OCI-M1 (cell line): ENCODE data around the gene RPH3AL.
"Not testable (repeated sequence)": the region's sequence is repeated elsewhere in the genome, so short reads cannot be mapped to it uniquely, and the experiment has no call there.

Source experiments
- DNase-seq: peaks from one replicate; lab custom pipeline; 2025; lab: John Stamatoyannopoulos, UW

The RPH3AL gene

DNA sequence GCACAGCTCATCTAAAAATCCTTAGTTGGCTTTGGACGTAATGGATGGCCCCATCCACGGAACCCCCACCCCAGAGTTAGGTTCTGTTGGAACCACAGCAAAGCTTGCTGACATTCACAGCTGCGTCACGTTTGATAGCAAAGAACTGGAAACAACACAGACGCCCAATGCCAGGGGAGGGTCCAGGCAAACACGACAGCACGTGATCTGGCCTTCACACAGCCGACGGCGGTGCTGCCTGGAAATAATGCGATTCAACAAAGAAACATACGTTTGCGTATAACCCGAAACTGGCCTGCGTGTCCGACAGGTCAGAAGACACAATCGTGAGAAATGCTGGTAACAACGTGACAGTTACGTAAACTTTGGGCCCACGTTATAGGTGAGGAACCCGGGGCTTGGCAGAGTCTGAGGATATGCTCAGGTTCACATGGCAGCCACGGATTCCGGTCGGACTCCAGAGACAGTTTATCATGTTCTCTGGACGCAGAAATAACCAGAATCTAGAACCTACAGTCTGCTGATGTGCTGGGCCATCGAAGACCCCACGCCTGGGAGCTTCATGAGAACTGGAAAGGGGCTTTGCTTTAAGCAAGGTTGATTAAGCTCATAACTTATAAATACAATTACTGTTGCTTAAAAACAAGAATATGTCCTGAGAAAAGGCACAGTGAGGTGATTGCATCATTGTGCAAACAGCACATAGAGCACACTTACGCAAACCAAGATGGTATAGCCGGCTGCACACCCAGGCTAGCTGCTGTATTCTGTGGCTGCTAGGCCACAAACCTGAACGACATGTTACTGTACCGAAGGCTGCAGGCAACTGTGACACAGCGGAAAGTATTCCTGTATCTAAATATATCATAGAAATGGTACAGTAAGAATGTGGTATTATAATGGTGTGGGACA, 70.4 kb downstream of the RPH3AL start:
- no peak for DNase-seq

DNA sequence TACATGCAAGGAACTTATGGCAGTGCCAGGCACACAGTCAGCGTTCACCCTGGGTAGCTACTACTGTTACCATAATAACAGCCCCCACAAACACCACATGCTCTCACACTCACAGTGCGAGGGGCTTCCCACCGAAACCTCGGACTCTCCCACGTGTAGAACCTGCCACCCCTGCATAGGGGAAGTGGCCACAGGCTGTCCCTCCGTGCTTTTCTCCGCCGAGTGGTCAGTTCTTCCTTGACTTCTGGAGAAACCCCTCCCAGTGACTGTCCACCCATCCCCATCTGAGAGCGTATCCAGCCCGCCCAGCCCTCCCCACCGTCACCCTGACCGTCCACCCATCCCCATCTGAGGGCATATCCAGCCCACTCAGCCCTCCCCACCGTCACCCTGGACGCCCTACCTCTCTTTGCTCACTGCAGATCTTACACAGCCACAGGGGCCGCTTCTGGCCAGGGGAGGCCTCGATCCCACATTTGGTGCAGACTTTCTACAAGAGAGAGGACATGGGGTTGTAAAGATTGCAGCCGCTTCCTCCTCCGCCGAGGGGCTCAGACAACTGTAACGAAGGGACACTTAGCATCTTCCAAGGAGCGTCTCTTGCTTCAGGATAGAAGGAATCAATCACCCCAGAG, 71.1 kb downstream of the RPH3AL start:
- no peak for DNase-seq

- DNase-seq: no peak
Observed at GRCh38 chr17:280901-281300, 71.7 kb downstream of the RPH3AL start.

DNA sequence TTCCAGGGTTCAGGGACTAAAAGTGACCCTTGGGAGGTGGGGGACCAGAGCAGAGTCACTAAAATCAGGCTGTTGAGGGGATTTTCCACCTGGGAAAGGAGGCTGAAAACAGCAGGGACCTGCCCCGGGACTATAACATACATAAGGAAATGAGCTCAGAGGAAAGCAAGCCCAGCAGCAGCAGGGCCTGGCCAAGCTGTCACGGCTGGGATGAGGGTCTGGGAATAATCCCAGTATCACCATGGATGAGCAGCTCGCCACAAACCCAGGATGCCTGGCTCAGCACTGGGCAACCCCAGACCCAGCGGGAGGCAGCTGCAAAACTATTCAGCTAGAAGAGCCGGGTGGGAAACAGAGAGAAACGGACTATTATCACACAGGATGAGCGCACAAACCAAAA, 72.4 kb downstream of the RPH3AL start:
- DNase-seq: no peak

- DNase-seq: no peak
Observed at GRCh38 chr17:279776-280175, 72.8 kb downstream of the RPH3AL start.

DNA sequence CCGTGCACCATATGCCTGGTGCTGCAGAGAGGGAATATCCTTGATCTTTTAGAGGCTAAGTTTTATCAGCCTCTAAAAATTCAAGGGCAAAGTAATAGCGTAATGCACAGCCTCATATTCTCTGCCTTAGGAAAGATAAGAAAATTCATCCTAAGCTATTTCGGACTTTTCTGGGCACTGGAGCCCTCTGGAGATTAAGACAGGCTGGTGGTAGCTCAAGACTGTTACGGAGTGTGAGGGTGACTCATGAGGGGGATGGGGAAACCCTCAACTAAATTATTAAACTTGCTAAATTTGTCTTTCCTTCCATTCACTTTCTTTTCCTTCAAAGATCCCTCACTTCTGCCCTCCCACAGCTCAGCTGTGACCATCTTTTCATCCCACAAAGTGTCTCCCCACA, 73.3 kb downstream of the RPH3AL start:
- DNase-seq: no peak

DNA sequence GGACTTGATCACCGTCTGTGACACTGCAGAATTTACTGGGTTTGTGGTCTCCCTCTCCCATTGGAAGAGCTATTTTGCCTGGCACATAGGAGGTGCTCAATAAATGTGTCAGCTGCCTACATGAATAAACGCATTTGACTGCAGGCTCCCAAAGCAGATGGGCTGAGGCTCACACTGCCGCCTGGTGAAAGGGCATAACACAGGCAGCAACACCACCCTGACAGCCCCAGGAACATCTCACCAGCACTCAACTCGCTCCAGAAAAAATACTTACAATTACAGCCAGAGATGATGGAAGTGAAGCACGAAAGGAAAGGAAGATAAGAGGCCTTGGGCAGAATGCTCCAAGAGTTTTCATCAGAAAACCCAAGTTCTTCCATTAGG, 73.9 kb downstream of the RPH3AL start:
- no peak for DNase-seq

DNA sequence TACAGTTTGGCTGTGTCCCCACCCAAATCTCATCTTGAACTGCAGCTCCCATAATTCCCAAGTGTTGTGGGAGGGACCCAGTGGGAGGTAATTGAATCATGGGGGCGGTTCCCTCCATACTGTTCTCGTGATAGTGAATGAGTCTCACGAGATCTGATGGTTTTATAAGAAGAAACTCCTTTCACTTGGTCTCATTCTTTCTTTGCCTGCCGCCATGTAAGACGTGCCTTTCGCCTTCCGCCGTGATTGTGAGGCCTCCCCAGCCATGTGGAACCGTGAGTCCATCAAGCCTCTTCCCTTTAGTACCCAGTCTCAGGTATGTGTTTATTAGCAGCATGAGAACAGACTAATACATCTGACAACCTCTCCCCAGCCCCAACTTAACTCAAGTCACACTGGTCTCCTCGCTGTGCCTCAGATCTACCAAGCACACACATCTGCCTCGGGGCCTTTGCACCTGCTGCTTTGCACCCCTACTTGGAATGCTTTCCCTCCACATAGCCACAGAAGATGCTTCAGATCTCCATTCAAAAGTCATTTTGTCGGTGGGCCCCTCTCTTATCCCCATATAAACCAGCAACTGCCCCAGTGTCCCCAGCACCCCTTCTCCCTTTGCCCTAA, 74.4 kb downstream of the RPH3AL start:
- DNase-seq: no peak

GRCh38 chr17:274902-275301, 77.7 kb downstream of the RPH3AL start:
- no peak for DNase-seq

GRCh38 chr17:273981-274832, 78.4 kb downstream of the RPH3AL start:
- DNase-seq: no peak

- not testable (repeated sequence) for DNase-seq
Observed at GRCh38 chr17:272856-273255, 79.8 kb downstream of the RPH3AL start.

GRCh38 chr17:271928-272623, 80.5 kb downstream of the RPH3AL start:
- DNase-seq: not testable (repeated sequence)

DNA sequence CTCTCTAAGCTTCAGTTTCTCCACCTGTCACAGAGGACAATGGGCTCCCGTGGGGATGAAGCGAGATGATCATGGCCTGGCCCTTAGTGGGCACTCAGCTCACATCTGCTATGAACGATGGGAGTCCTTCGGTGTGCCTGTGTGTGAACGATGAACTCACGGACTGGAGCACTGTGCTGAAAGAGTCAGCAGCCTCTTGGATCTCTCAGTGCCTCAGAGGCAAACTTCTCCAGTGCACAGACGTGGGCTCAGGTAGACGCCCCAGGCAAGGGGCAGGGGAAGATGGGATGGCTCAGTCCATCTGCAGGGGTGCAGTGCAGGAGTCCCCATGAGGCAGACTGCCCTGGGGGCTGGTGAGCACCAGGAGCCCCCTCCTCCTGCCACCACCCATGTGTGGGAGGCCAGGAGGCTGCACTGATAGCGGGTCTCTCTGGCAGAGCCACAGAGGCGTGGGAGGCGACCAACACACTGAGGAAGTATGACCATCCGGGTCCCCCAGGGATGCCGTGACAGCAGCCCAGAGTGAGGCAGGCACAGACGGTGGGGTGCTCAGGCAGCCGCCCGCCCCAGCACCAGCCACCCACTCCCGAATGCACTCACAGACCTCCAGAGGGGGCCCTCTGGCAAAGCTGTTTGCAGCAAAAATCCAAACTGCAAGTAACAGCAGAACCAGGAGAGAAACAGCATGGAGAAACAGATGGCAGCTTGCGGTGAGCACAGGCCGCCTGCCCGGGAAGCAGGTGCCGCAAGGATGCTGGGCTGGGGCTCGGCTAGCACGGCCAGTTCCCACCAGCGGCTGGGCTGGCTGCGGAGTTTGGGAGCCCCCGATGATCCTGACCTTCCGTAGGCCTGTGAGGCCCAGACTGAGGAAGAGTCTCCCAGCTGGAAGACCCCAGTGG, 82.7 kb downstream of the RPH3AL start:
- peak; percentile 49 for DNase-seq

DNA sequence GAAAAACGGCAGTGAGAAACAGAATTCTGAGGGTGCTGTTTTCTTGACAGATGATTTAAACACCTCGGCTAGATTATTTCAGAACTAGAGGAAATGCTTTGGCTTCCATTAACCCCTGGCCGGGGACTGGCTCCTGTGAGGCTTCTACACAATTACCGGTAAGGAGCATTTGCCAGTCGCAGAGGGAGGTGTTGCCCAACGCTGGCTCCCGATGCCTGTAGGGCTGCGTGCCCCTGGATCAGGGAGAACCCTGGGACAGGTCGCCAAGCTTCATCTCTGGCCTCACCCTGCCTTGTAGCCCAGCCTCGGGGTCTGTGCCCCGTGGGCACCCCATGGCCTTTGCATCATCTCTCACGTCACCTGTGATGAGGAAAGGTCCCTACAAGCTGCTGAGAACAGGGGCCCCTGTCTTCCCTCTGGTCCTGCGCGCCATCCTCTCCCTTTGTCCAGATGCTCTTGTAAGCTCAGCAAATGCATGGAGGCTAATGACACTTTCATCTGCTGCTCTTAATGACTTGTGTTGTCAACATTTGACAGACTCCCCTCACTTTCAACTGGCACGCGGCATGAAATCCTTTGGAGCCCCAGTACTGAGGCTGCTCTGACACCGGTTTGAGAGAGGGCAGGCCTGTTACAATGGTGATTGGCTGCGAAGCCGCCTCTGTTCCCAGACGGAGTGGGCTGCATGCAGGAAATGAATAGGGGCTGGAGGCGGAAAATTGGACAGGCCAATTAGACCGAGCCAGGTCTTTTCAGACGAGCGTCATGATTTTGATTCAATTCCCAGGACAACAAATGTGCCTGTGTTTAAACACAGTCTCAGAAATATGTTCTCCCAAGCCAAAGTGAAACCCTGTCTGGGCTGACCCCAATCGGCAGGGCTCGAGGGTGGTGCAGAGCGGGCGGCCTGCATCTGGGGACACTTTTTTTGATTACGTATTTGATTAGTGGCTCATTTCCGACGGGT, 85.6 kb downstream of the RPH3AL start:
- no peak for DNase-seq

DNA sequence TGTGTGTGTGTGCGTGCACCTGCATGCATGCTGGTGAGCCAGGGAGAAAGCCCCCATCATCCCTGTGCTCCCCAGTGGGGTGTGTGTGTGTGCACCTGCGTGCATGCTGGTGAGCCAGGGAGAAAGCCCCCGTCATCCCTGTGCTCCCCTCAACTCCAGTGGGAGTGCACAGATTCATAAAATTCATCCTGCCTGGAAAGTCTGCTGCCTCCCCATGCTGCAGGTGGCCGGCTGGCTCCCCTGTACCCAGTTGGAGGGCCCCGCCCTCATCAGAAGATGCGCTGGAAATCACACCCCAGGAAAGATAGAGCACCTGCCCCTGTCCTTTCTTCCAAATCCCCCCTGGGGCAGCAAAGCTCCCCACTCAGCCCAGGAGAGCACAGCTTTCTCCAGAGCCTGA, 86.4 kb downstream of the RPH3AL start:
- DNase-seq: no peak

- DNase-seq: no peak
Observed at GRCh38 chr17:265718-266117, 86.9 kb downstream of the RPH3AL start.

DNA sequence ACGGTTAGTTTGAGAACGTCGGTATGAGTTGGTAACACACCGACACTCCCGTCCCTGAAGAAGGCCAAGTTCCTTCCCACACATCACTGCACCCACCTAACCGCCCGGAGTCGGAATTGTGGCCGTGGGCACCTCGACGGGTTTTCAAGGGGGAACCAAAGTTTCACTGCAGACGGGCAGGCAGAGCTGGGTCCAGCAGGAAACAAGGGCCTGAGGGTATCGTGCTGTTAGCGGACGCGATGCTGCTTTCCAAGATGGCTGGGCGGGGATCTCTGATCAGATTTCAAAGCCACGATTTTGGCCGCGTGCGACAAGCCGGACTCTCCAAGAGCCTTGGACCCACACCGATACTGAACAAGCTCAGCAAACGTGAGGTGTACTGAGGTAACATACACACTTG, 88.8 kb downstream of the RPH3AL start:
- DNase-seq: no peak

DNA sequence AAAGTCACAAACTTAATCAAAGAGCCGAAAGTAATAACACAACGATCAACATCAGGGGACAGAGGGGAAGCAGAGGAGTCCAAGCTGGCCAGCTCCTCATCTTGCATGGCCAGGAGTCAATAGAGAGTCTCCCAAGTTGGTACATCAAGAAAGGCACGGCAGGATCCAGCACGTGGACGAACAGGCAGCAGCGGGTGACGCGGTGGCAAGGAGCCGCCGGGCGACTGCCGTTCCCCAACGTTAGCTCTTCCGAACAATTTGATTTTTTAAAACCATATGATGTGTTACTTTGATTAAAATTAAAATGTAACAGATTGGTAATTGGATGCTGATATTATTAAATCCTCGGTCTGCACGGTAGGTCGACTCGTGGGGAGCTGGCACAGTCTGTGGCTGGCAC, 89.3 kb downstream of the RPH3AL start:
- no peak for DNase-seq

DNA sequence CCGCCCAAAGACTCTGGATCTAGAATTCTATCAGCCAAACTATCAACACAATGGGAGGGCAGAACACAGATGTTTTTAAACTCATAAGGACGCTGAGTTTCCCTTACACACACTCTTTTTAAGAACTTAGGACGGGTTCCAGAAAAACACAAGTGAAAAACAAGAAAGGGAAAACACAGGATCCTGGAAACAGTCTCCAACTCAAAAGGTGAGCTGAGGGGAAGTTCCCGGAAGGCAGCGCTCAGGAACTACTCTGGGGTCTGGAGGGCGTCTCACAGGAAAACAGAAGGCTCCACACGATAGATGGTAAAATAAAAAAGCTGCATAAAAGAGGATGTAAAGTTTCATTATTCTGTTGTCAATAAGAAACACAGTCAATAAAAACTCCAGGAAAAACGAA, 91.0 kb downstream of the RPH3AL start:
- no peak for DNase-seq
